Spleen (tissue), 7 donors: ENCODE results near the gene GPR157.

Experiments used
- POLR2AphosphoS5 ChIP-seq, 3 donors: sonication (generic); formaldehyde crosslinking; IDR thresholded peaks; one replicate each; pipeline ENCODE4 v1.5.1; 2017; ENCODE audit warnings: antibody characterized with exemption in 3 of 3
- TF ChIP-seq, protein P1 (sequence below), 11 experiments: fragments of 200-600 bp in 7 of 11; fragments of 450-650 bp in 4 of 11; sonication (generic) in 4 of 11; IDR thresholded peaks in 8 of 11; conservative IDR thresholded peaks in 3 of 11; 1 replicate in 7 of 11; 2 replicates in 4 of 11; pipeline versions ENCODE4 v1.4.0 to v1.8.0; 2016 to 2021; ENCODE audit warnings: antibody characterized with exemption in 11 of 11, inconsistent platforms in 4 of 11, mild to moderate bottlenecking in 1 of 11
- donor health status: DM: no; HTN: no; CAD: no; lungs with moderate emphysema.
- donor health status: DM: no; HTN: no; CAD: no.
- donor health status: DM: no; HTN: no; CAD: no.

DNA sequence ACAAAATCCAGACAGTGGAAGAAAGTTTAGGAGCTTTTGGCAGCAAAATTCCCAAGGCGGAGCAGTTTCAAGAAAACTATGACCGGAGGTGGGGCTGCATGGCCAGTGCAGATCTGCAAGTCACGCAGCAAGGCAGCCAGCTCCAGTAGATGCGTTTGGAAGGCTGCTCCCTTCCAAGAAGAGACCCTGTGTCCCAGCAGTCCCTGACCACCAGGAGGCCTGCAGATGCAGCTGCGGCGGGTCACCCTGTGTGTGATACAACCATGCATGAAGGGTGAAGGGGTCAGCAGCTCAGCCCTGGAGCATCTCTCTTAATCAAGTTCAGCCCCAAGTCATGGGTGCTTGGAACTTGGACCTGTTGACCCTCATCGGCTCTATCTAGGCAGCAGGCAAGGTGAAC, 29.3 kb downstream of the GPR157 start:
- TF ChIP-seq, protein P1, sequence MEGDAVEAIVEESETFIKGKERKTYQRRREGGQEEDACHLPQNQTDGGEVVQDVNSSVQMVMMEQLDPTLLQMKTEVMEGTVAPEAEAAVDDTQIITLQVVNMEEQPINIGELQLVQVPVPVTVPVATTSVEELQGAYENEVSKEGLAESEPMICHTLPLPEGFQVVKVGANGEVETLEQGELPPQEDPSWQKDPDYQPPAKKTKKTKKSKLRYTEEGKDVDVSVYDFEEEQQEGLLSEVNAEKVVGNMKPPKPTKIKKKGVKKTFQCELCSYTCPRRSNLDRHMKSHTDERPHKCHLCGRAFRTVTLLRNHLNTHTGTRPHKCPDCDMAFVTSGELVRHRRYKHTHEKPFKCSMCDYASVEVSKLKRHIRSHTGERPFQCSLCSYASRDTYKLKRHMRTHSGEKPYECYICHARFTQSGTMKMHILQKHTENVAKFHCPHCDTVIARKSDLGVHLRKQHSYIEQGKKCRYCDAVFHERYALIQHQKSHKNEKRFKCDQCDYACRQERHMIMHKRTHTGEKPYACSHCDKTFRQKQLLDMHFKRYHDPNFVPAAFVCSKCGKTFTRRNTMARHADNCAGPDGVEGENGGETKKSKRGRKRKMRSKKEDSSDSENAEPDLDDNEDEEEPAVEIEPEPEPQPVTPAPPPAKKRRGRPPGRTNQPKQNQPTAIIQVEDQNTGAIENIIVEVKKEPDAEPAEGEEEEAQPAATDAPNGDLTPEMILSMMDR (IDR thresholded peaks at IDR 0.05 in 8 of 11, conservative IDR thresholded peaks at IDR 0.05 in 3 of 11), result no peak
- TF ChIP-seq POLR2AphosphoS5 (IDR thresholded peaks at IDR 0.05), result no peak
